DMS 273 (cell line): Measurements from ENCODE around the gene AADACL2.
"Not testable (repeated sequence)": the region's sequence is repeated elsewhere in the genome, so short reads cannot be mapped to it uniquely, and the experiment has no call there.

Experiments used
- DNase-seq: peaks from one replicate; lab custom pipeline; 2025; ENCODE audit not compliant: unreplicated experiment; lab: John Stamatoyannopoulos, UW

Gene AADACL2

GRCh38 chr3:151765685-151766084, 32.0 kb downstream of the AADACL2 start:
- no peak for DNase-seq

GRCh38 chr3:151766454-151766853, 32.7 kb downstream of the AADACL2 start:
- no peak for DNase-seq

- no peak for DNase-seq
These were observed 34.7 kb downstream of the AADACL2 start for GRCh38 chr3:151768393-151768930.

GRCh38 chr3:151769175-151769574, 35.4 kb downstream of the AADACL2 start:
- no peak for DNase-seq

GRCh38 chr3:151770956-151771355, 37.2 kb downstream of the AADACL2 start:
- DNase-seq: no peak

GRCh38 chr3:151772825-151773480, 39.2 kb downstream of the AADACL2 start:
- no peak for DNase-seq

GRCh38 chr3:151774235-151774634, 40.5 kb downstream of the AADACL2 start:
- no peak for DNase-seq

- DNase-seq: no peak
These were observed 41.2 kb downstream of the AADACL2 start for GRCh38 chr3:151774910-151775309.

GRCh38 chr3:151775314-151776258, 41.9 kb downstream of the AADACL2 start:
- DNase-seq: no peak

- DNase-seq: no peak
These were observed 42.6 kb downstream of the AADACL2 start for GRCh38 chr3:151776259-151776740.

- DNase-seq: no peak
These were observed 44.2 kb downstream of the AADACL2 start for GRCh38 chr3:151777880-151778279.

GRCh38 chr3:151787626-151788025, 53.9 kb downstream of the AADACL2 start:
- DNase-seq: no peak

GRCh38 chr3:151788401-151788800, 54.7 kb downstream of the AADACL2 start:
- no peak for DNase-seq

GRCh38 chr3:151789853-151790463, 56.2 kb downstream of the AADACL2 start:
- DNase-seq: no peak

- not testable (repeated sequence) for DNase-seq
These were observed 57.0 kb downstream of the AADACL2 start for GRCh38 chr3:151790763-151791162.

GRCh38 chr3:151792411-151792810, 58.7 kb downstream of the AADACL2 start:
- no peak for DNase-seq

- no peak for DNase-seq
These were observed 59.9 kb downstream of the AADACL2 start for GRCh38 chr3:151793636-151794035.

- DNase-seq: no peak
These were observed 60.4 kb downstream of the AADACL2 start for GRCh38 chr3:151794080-151794479.

- DNase-seq: no peak
These were observed 61.5 kb downstream of the AADACL2 start for GRCh38 chr3:151795276-151795675.

- no peak for DNase-seq
These were observed 62.5 kb downstream of the AADACL2 start for GRCh38 chr3:151796105-151796680.

- no peak for DNase-seq
These were observed 64.7 kb downstream of the AADACL2 start for GRCh38 chr3:151798466-151798865.
